A549 treated with dexamethasone at 1 μM for 4 hours (cell line): ENCODE results near the gene BLTP1. TPM values are rescaled to one million over a fixed set of nuclear protein-coding genes. Genes with fewer than 3 reads are reported as not detected.

Experiments
- total RNA-seq: library from RNA; stranded (reverse); fragments of 200-300 nt; extraction: Qiagen RNA extraction; gene quantifications from 5 replicates; pipeline ENCODE4 v1.2.3, GENCODE V29; 2022

Gene BLTP1
- 6.3 to 10.6 TPM (median 8.8 TPM) in 5 replicates for total RNA-seq

GRCh38 chr4:122151982-122152710 lies at the start of gene BLTP1:
TSS of gene BLTP1 (plus strand) at chr4:122152331. CDS start at chr4:122170648, 18,317 bp downstream.

Other genes with a start within 250 kb of the BLTP1 start
- 0.04 to 0.11 TPM (median 0.09 TPM) in 5 replicates for gene TRPC3, start 200.3 kb upstream of the BLTP1 start, total RNA-seq
- gene ADAD1, start 226.7 kb downstream of the BLTP1 start, total RNA-seq, result not detected in 5 replicates